Measurements from ENCODE around the gene DNAJC1.

DNAJC1 gene

GRCh38 chr10:21978191-21978862, 25.2 kb downstream of the DNAJC1 start:
- TF ChIP-seq CTCF (IDR thresholded peaks at IDR 0.05; ENCODE audit: control insufficient read depth, insufficient read depth, low read depth, low read length, missing control alignments), result no peak
- H3K4me3 ChIP-seq (ENCODE audit: control insufficient read depth, low read depth, low read length), result no peak overlapping the region
- no peak for DNase-seq (ENCODE audit: low read depth)

GRCh38 chr10:21976739-21977138, 26.8 kb downstream of the DNAJC1 start:
- DNase-seq (ENCODE audit: low read depth), result no peak
- no peak for TF ChIP-seq CTCF (IDR thresholded peaks at IDR 0.05; ENCODE audit: control insufficient read depth, insufficient read depth, low read depth, low read length, missing control alignments)
- no peak overlapping the region for H3K4me3 ChIP-seq (ENCODE audit: control insufficient read depth, low read depth, low read length)

- no peak for DNase-seq (ENCODE audit: low read depth)
- H3K4me3 ChIP-seq (ENCODE audit: control insufficient read depth, low read depth, low read length), result no peak overlapping the region
- no peak for TF ChIP-seq CTCF (IDR thresholded peaks at IDR 0.05; ENCODE audit: control insufficient read depth, insufficient read depth, low read depth, low read length, missing control alignments)
Measured at GRCh38 chr10:21976280-21976679, 27.2 kb downstream of the DNAJC1 start.

GRCh38 chr10:21975378-21975990, 28.0 kb downstream of the DNAJC1 start:
- H3K4me3 ChIP-seq (ENCODE audit: control insufficient read depth, low read depth, low read length), result no peak overlapping the region
- DNase-seq (ENCODE audit: low read depth), result no peak
- TF ChIP-seq CTCF (IDR thresholded peaks at IDR 0.05; ENCODE audit: control insufficient read depth, insufficient read depth, low read depth, low read length, missing control alignments), result no peak

- TF ChIP-seq CTCF (IDR thresholded peaks at IDR 0.05; ENCODE audit: control insufficient read depth, insufficient read depth, low read depth, low read length, missing control alignments), result no peak
- no peak overlapping the region for H3K4me3 ChIP-seq (ENCODE audit: control insufficient read depth, low read depth, low read length)
- DNase-seq (ENCODE audit: low read depth), result no peak
Measured at GRCh38 chr10:21972584-21972983, 30.9 kb downstream of the DNAJC1 start.

- no peak for DNase-seq (ENCODE audit: low read depth)
- no peak overlapping the region for H3K4me3 ChIP-seq (ENCODE audit: control insufficient read depth, low read depth, low read length)
- no peak for TF ChIP-seq CTCF (IDR thresholded peaks at IDR 0.05; ENCODE audit: control insufficient read depth, insufficient read depth, low read depth, low read length, missing control alignments)
Measured at GRCh38 chr10:21969326-21970287, 33.9 kb downstream of the DNAJC1 start.

Data from AG09309 (cell line).